CD14-positive monocyte (primary cell): Measurements from ENCODE around the gene SFRP5. TPM values are rescaled to one million over a fixed set of nuclear protein-coding genes. Genes with fewer than 3 reads are reported as not detected.

Experiments used
- DNase-seq, 3 donors: peaks; one replicate each; pipeline ENCODE4 v3.0.0-alpha.2; 2011 to 2022
- H2AFZ ChIP-seq: 2 replicates; pipeline ENCODE4 v1.6.0; 2012; ENCODE audit warnings: mild to moderate bottlenecking, low read depth, low read length, inconsistent platforms; ENCODE audit not compliant: insufficient read depth, poor library complexity, severe bottlenecking
- H3K27ac ChIP-seq, 2 donors: 1 replicate in 1 of 2; 2 replicates in 1 of 2; pipeline ENCODE4 v1.5.1; 2012 to 2013; ENCODE audit warnings: low read length in 2 of 2, control low read depth in 1 of 2, inconsistent platforms in 1 of 2, low read depth in 1 of 2, mild to moderate bottlenecking in 1 of 2
- H3K27me3 ChIP-seq, 2 donors: one replicate each; pipeline versions ENCODE4 v1.6.0 to v1.6.1; 2011 to 2013; ENCODE audit warnings: low read length in 2 of 2; ENCODE audit not compliant: control insufficient read depth in 2 of 2, insufficient read depth in 2 of 2
- H3K36me3 ChIP-seq, 2 donors: replicated peaks in 1 of 2; 1 replicate in 1 of 2; 2 replicates in 1 of 2; pipeline versions ENCODE4 v1.5.1 to v1.6.1; 2012 to 2013; ENCODE audit warnings: low read length in 2 of 2, control low read depth in 1 of 2, inconsistent platforms in 1 of 2, mild to moderate bottlenecking in 1 of 2; ENCODE audit not compliant: insufficient read depth in 2 of 2, control insufficient read depth in 1 of 2
- H3K4me1 ChIP-seq, 2 donors: 1 replicate in 1 of 2; 2 replicates in 1 of 2; pipeline versions ENCODE4 v1.5.1 to v1.6.1; 2012 to 2013; ENCODE audit warnings: low read length in 2 of 2, control low read depth in 1 of 2, inconsistent platforms in 1 of 2, mild to moderate bottlenecking in 1 of 2, moderate library complexity in 1 of 2; ENCODE audit not compliant: insufficient read depth in 2 of 2, control insufficient read depth in 1 of 2
- H3K4me2 ChIP-seq: replicated peaks from 2 replicates; pipeline ENCODE3; 2012; ENCODE audit warnings: low read length, moderate library complexity, mild to moderate bottlenecking; ENCODE audit not compliant: poor library complexity, severe bottlenecking; ENCODE audit errors: extremely low read depth
- H3K4me3 ChIP-seq, 3 experiments: fragments of 200-600 bp in 1 of 3; sonication (generic) in 1 of 3; replicated peaks in 1 of 3; 1 replicate in 2 of 3; 2 replicates in 1 of 3; pipeline ENCODE4 v1.5.1; 2011 to 2013; ENCODE audit warnings: low read length in 3 of 3, mild to moderate bottlenecking in 3 of 3, control low read depth in 2 of 3, low read depth in 2 of 3, inconsistent platforms in 1 of 3, moderate library complexity in 1 of 3
- H3K79me2 ChIP-seq: 2 replicates; pipeline ENCODE4 v1.6.0; 2012; ENCODE audit warnings: mild to moderate bottlenecking, control low read depth, inconsistent platforms, low read length, moderate library complexity; ENCODE audit not compliant: insufficient read depth
- H3K9ac ChIP-seq: 2 replicates; pipeline ENCODE4 v1.6.0; 2017; ENCODE audit warnings: low read length, mild to moderate bottlenecking; ENCODE audit not compliant: insufficient read depth, poor library complexity, severe bottlenecking
- H3K9me3 ChIP-seq, 2 donors: replicated peaks in 1 of 2; 1 replicate in 1 of 2; 2 replicates in 1 of 2; pipeline versions ENCODE4 v1.5.1 to v1.6.1; 2012 to 2013; ENCODE audit warnings: low read length in 2 of 2, control low read depth in 1 of 2; ENCODE audit not compliant: control insufficient read depth in 1 of 2, insufficient read depth in 1 of 2
- H4K20me1 ChIP-seq: 2 replicates; pipeline ENCODE4 v1.6.0; 2012; ENCODE audit warnings: mild to moderate bottlenecking, low read length, control low read depth, moderate library complexity; ENCODE audit not compliant: insufficient read depth
- H3K27ac Mint-ChIP-seq, 7 donors: one replicate each; pipeline ENCODE4 v1.8.0; 2020; ENCODE audit warnings: mild to moderate bottlenecking in 7 of 7, mixed read lengths in 7 of 7, moderate library complexity in 6 of 7, inconsistent platforms in 2 of 7
- H3K27me3 Mint-ChIP-seq, 3 donors: one replicate each; pipeline ENCODE4 v1.8.0; 2021 to 2022; ENCODE audit warnings: low read depth in 3 of 3, mild to moderate bottlenecking in 3 of 3, mixed read lengths in 3 of 3, moderate library complexity in 3 of 3, inconsistent platforms in 1 of 3
- H3K36me3 Mint-ChIP-seq, 2 donors: one replicate each; pipeline ENCODE4 v1.8.0; 2020; ENCODE audit warnings: mixed read lengths in 2 of 2, inconsistent platforms in 1 of 2, mild to moderate bottlenecking in 1 of 2
- H3K4me1 Mint-ChIP-seq: one replicate; pipeline ENCODE4 v1.8.0; 2020; ENCODE audit warnings: mild to moderate bottlenecking, mixed read lengths
- H3K4me3 Mint-ChIP-seq, 2 donors: one replicate each; pipeline ENCODE4 v1.8.0; 2020; ENCODE audit warnings: mild to moderate bottlenecking in 2 of 2, mixed read lengths in 2 of 2, moderate library complexity in 1 of 2
- H3K9me3 Mint-ChIP-seq, 7 donors: one replicate each; pipeline ENCODE4 v1.8.0; 2020 to 2022; ENCODE audit warnings: mixed read lengths in 7 of 7, mild to moderate bottlenecking in 6 of 7, moderate library complexity in 6 of 7, inconsistent platforms in 2 of 7
- CTCF ChIP-seq: fragments of 200-600 bp; IDR thresholded peaks from one replicate; pipeline ENCODE4 v1.8.0; 2022; ENCODE audit warnings: antibody characterized with exemption, mild to moderate bottlenecking
- WGBS: methylation state at CpG from one replicate; pipeline ENCODE4 v1.1.5; 2013; ENCODE audit warnings: missing lambda C conversion rate; ENCODE audit not compliant: insufficient coverage; 5-methylcytosine and 5-hydroxymethylcytosine counted together
- intact Hi-C, 2 donors: fragments of 100-400 bp; cut with micrococcal nuclease; formaldehyde crosslinking; loops; one replicate each; pipeline versions ENCODE4 v1.15.0 to v1.15.1; 2023
- polyA plus RNA-seq, 3 donors: library from polyadenylated mRNA; depleted of rRNA in 1 of 3; unstranded in 2 of 3; stranded (reverse) in 1 of 3; fragments of 300-500 nt in 2 of 3; fragments of >200 nt in 1 of 3; fragmentation: Illumina TruSeq in 2 of 3; gene quantifications; 1 replicate in 2 of 3; 2 replicates in 1 of 3; pipeline ENCODE4 v1.2.3, GENCODE V29; 2012 to 2021

SFRP5 gene
- polyA plus RNA-seq, 3 donors, result not detected

DNA sequence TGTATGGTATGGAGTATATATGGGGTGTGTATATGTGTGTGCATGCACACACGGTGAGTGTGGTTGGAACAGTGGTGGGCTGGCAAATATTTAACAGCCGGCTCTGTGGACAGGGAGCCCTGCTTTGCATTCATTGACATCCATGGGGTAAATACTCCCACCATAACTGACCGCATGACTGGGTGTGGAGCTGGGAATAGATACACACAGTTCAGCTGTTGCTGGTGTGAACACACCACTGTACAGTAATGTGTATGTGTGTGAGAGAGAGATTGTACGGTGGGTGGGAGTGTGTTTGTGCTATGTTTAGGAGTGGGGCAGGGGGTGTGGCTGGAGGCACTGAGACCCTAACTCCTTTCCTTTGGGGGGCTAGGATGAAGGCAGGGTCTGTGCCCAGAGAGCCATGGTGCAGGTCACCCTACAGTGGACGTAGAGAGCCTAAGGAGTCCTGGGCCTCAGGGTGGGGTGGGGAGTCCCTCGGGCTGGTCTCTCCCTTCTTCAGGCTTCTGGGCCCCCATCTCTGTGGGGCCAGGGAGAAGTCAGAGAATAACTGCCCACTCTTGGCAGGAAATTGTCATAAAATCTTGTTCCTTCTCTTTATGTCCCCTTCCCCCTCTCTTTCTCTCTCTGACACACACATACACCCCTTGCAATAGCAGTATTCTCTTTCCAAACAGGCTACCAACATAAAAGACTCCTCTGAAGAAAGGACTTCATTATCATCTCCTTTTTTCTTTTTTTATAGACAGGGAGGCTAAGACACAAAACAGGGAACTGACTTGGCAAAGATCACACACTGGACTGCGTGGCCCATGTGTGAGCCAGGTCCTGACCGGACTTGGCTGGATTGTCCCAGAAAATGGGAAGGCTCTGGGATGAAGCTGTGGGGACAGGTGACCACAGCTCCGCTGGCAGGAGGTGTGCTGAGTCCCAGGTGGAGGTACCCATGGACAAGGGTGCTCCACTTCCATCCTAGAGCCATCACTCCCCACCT lies 3.2 kb downstream of the SFRP5 start:
- peaks cover 0 to 8% (median 4%) of the 10 kb centered on the region in 7 donors for H3K9me3 Mint-ChIP-seq
- Histone ChIP-seq H3K79me2 (no peaks in the 10 kb centered on the region), H2AFZ (no peak overlapping the region), H4K20me1 (no peaks in the 10 kb centered on the region), H3K4me2 (no peak overlapping the region), H3K36me3 (no peaks in the 10 kb centered on the region), H3K27ac (no peak overlapping the region), H3K4me1 (peaks cover 3 to 18% of the 10 kb centered on the region in 2 donors), H3K9me3 (peaks cover 0 to 7% of the 10 kb centered on the region in 2 donors), H3K4me3 (no peak overlapping the region), H3K9ac (no peak overlapping the region), H3K27me3 (peaks cover 24 to 31% of the 10 kb centered on the region in 2 donors)
- peaks cover 29% of the 10 kb centered on the region for H3K4me1 Mint-ChIP-seq
- H3K4me3 Mint-ChIP-seq, result no peak overlapping the region
- H3K27ac Mint-ChIP-seq, result peak overlapping the region in 1 of 7 donors; percentile 54
- intact Hi-C loops, result no loop called here
- peaks cover 0 to 5% of the 10 kb centered on the region in 2 donors for H3K36me3 Mint-ChIP-seq
- DNase-seq, result no peak
- WGBS, result 68% methylated on average over 4 of the region's 9 CpGs
- peaks cover 34 to 43% (median 42%) of the 10 kb centered on the region in 3 donors for H3K27me3 Mint-ChIP-seq
- TF ChIP-seq CTCF, result no peak

DNA sequence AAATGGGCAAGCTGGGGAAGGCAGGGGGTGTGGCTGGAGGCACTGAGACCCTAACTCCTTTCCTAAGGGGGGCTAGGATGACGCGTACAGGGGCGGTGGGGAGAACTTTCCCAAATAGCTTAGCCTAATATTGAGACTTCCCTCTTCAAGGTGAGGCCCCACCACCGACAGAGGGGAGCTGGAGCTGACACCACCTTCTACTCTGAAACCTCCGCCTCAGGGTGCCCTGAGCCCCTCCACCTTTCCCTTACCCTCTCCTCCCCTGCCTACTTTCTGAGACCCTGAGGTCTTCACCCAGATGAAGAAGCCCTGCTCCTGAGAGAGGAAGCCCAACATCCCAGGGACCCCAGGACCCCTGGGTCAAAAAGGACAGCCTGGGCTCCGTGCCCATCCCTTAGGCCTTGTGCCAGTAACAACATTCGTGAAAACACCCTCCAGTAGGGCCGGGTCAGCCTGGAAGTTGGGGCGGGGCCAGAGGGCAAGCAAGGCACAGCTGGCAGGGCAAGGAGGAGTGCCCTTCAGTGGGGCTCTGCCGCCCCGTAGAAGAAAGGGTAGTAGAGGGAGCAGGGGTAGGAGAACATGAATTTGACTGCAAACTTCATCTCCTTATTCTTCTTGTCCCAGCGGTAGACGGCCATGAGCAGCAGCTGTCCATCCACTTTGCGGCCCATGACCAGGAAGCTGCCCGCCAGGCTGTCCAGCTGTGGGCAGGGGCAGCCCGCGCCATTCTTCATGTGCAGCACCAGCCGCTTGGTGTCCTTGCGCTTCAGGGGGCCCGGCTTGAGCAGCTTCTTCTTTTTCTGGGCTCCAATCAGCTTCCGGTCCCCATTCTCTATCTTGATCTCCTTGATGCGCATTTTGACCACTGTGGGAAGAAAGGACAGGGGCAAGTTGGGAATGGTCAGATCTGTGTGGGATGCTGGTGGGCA lies 4.5 kb downstream of the SFRP5 start:
- Histone ChIP-seq H2AFZ (no peak overlapping the region), H3K27ac (no peak overlapping the region), H3K9me3 (peaks cover 0 to 3% of the 10 kb centered on the region in 2 donors), H3K4me1 (peaks cover 3 to 18% of the 10 kb centered on the region in 2 donors), H3K79me2 (no peaks in the 10 kb centered on the region), H3K27me3 (peaks cover 13 to 18% of the 10 kb centered on the region in 2 donors), H3K4me2 (no peak overlapping the region), H3K36me3 (peaks cover 5% of the 10 kb centered on the region in 2 donors), H3K9ac (no peak overlapping the region), H3K4me3 (no peak overlapping the region), H4K20me1 (no peaks in the 10 kb centered on the region)
- 100% methylated on average over 5 of the region's 22 CpGs for WGBS
- Mint-ChIP-seq H3K4me3 (no peak overlapping the region), H3K9me3 (peaks cover 0 to 7% (median 2%) of the 10 kb centered on the region in 7 donors), H3K4me1 (peaks cover 29% of the 10 kb centered on the region), H3K27ac (no peak overlapping the region), H3K27me3 (peaks cover 23 to 30% (median 28%) of the 10 kb centered on the region in 3 donors), H3K36me3 (peaks cover 3 to 5% of the 10 kb centered on the region in 2 donors)
- no peak for DNase-seq
- intact Hi-C loops, result no loop called here
- TF ChIP-seq CTCF, result no peak
